ENCODE data around the gene DPYD.

- TF ChIP-seq TBP (optimal IDR thresholded peaks at IDR 0.05; ENCODE audit: low read depth, low read length) (no peak), CTCF (IDR thresholded peaks at IDR 0.05 in 2 of 3, conservative IDR thresholded peaks at IDR 0.05 in 1 of 3; ENCODE audit: insufficient read depth in 2 of 3, low read depth in 1 of 3, low read length in 3 of 3) (no peak), ZFX (CRISPR knock-in tag; IDR thresholded peaks at IDR 0.05) (no peak), ZNF197 (CRISPR knock-in tag; IDR thresholded peaks at IDR 0.05; ENCODE audit: low read depth) (no peak), BHLHE40 (IDR thresholded peaks at IDR 0.05; ENCODE audit: low read length) (no peak), CEBPG (CRISPR knock-in tag; IDR thresholded peaks at IDR 0.05) (no peak), CEBPG (tag; conservative IDR thresholded peaks at IDR 0.05 in 1 of 2, IDR thresholded peaks at IDR 0.05 in 1 of 2) (no peak), SRF (CRISPR knock-in tag; IDR thresholded peaks at IDR 0.05) (no peak), EZH2 (IDR thresholded peaks at IDR 0.05; ENCODE audit: borderline replicate concordance, low read depth, low read length) (no peak), CTBP1 (IDR thresholded peaks at IDR 0.05; ENCODE audit: borderline replicate concordance) (no peak), IRF2 (CRISPR knock-in tag; IDR thresholded peaks at IDR 0.05) (no peak), MAFK (IDR thresholded peaks at IDR 0.05; ENCODE audit: low read length) (no peak), ZNF512 (tag; IDR thresholded peaks at IDR 0.05) (no peak), ELK1 (CRISPR knock-in tag; IDR thresholded peaks at IDR 0.05) (no peak)
These were observed 153.5 kb downstream of the DPYD start for GRCh38 chr1:97767381-97767780.
